Stimulated activated naive CD4-positive, alpha-beta T cell (primary cell): Measurements from ENCODE around the gene MAGI1.

ENCODE experiments used
- DNase-seq, 6 experiments: peaks; one replicate each; lab custom pipeline; 2025; lab: John Stamatoyannopoulos, UW

The MAGI1 gene

GRCh38 chr3:65350801-65351476 lies 687.8 kb downstream of the MAGI1 start:
- no peak for DNase-seq

GRCh38 chr3:65348398-65348995 lies 690.2 kb downstream of the MAGI1 start:
- DNase-seq, result no peak

DNA sequence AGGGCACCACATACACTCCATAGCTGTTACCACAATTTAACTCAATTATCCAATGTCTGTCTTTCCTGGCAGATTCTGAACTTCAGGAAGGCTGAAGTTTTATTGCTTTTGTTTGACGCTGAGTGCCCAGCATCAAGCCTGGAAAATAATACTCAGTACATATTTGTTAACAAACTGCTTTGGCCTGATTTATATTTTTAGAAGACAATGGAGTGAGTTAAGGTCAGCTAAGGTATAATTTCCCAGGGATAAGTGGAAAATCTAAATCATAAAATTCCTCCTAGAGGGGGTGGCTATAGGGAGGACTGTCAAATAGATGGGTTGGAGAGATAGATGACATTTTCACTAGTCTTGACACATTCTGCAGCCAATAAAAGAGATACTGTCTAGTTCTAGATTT lies 691.6 kb downstream of the MAGI1 start:
- DNase-seq, result no peak

GRCh38 chr3:65344846-65345245 lies 693.9 kb downstream of the MAGI1 start:
- no peak for DNase-seq

- DNase-seq, result no peak
Measured at GRCh38 chr3:65344444-65344843, 694.3 kb downstream of the MAGI1 start.

- DNase-seq, result no peak
Measured at GRCh38 chr3:65343736-65344135, 695.0 kb downstream of the MAGI1 start.

- no peak for DNase-seq
Measured at GRCh38 chr3:65343026-65343425, 695.7 kb downstream of the MAGI1 start.

DNA sequence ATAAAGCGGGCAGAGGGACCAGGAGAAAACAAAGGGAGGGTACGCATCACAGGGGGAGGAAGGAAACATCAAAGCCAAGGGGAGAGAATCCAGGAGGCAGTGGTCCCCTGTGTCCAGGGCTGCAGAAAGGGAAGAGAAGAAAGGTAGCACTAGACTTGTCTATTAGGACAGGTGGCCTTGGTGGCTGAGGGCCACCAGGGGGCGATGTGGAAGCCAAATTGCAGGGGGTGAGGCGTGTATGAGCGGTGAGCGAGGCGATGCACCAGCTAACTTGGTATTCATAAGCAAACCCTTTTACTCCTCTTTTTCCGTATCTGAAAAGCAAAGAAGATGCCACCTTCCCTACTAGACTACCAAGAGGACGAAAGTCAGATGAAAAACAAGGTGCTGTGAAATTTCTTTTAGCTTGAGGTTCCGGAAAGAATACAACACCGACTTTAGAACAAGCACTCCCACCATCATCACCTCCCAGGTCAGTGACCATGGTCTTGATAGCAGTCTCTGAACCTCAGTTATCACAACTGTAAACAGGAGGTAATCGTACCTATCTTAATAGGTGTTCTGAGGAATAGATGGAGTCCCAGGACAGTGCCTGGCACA lies 696.5 kb downstream of the MAGI1 start:
- no peak for DNase-seq

DNA sequence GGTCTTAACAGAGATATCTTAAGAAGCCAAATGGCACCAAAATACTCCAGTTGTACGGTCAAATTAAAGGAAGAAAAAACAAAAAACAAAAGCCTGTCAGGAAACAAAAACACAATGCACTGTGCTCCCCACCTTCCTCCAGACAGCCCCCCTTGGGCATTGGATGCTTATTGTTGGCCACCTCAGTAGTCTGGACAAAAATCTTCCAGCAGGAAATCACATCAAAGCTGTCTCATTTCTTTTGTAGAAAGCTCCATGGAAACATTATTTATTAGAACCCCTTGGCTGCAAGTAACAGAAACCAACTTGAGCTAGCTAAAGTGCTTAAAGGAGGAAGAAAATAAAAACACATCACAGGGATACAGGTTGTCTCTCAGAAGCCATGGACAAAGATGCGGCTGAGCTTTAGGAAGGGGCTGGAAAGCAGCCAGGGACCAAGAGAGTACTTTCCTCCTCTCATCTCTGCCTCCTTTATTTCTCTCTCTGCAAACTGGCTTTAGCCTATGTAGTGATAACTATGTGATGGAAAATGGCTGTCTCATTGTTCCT lies 699.5 kb downstream of the MAGI1 start:
- DNase-seq, result no peak

DNA sequence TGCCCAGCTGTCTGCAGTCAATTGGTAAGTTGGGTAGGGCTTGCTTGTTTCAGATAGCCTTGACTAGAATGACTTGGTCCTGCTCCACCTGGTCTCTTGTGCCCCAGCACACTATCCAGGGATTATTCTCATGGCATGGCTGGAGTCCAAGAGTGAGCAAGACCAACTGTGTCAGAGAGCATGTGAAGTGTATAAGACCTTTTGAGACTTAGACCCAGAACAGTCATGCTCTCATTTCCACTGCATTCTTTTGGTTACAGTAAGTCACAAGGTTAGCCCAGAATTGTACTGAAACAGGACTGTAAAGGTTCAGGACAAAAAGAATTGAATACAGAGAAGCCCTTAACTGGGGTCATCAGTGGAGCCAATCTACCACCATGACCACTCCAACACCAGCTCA lies 700.1 kb downstream of the MAGI1 start:
- DNase-seq, result no peak

DNA sequence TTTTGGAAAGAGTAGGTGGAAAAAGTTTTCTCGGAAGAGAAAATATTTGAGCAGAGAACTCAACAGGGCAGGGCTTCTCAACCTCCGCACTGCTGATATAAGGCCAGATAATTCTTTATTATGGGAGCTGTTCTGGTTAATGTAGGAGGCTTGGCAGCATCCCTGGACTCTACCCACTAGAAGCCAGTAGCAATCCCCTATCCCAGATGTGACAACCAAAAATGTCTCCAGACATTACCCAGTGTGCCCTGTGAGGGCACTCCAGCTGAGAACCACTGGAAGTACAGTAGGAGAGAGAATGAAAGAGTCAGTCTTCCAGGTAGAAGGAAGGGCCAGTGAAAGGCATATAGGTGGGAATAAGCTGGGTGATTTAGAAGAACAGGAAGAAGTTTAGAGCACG lies 703.1 kb downstream of the MAGI1 start:
- DNase-seq, result no peak

DNA sequence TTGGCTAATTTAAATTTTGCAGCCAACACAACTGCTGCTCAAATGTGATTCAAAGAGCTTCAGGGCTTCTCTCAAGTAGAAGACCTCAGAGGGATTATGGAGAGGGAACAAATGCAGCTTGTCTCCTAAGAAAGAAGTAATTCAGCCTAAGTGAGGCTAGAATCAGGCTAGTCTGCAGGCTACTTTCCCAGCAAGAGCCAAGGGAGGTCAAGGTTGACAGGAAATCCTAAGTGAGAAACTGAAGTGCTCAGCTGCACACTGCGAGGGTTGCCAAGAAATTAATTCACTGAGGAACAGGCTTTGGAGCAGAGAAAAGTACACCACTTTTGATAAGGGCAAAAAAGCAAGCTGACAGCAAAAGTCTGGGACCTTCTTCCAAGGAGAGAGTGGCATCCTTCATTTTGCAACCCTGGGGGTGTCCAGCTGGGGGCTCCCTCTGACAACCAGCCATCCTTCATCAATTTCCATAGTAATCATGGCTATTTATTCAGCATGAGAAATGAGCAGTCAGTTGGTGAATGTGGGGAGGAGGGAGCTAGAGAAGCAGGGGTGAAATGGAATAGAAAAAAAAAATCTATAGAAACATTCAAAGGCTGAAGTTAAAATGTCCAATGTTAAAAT lies 704.6 kb downstream of the MAGI1 start:
- DNase-seq, result no peak

DNA sequence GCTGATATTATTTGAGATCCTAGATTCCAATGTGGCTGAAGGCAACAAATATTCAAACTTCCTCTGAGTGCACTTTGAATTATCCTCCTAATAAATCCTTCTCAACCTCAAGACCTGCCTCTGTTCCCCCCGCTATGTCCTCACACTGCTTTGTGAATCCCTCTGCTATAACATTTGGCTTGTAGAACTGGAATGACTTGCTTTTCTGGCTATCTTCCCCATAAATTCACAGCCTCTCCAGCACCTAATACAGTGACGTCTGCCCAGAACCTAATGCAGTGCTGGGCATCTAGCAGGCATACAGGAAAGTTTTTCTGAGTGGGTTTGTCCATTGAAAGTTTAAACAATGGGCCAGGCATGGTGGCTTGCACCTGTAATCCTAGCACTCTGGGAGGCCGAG lies 707.0 kb downstream of the MAGI1 start:
- DNase-seq, result no peak

DNA sequence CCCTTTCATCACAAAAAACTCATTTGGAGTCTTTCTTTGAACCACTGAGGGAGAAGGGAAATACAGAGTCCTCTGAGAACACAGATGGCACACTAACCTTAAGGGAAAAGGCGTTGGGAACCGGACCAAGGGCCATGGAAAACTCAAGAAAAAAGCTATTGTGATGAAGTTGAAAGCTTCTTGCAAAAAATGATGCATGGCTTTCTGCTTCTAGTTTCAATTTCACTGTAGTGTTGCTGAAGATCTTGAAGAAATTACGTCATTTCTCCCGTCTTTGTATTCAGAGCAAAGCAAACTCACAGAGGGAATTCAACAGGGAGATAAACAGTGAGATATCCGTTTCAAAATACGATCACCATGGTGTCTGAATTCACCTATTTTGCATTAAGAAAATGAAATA lies 708.6 kb downstream of the MAGI1 start:
- DNase-seq, result no peak

GRCh38 chr3:65328148-65328547 lies 710.6 kb downstream of the MAGI1 start:
- DNase-seq, result no peak

- no peak for DNase-seq
Measured at GRCh38 chr3:65326574-65326973, 712.1 kb downstream of the MAGI1 start.

GRCh38 chr3:65322910-65323309 lies 715.8 kb downstream of the MAGI1 start:
- no peak for DNase-seq

GRCh38 chr3:65318231-65318630 lies 720.5 kb downstream of the MAGI1 start:
- no peak for DNase-seq

DNA sequence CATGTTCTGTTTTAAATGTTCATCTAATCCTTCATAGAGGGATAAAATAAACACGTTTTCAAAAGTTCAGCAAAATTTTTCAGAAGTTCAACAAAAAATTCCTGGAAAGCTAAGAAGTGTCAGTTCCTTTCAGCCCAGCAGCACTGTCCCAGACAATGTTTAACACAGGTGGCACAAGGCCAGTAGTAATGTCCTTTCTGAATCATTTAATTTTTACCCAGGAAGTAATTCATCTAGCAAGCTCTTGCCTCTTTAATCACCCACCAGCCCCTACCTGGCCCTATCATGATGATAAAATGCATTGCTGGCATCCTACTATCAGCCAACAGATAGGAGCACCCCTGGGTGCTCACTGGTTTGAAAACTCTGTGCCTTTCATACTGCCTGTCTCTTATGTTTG lies 723.8 kb downstream of the MAGI1 start:
- no peak for DNase-seq

GRCh38 chr3:65314269-65314668 lies 724.4 kb downstream of the MAGI1 start:
- DNase-seq, result no peak

DNA sequence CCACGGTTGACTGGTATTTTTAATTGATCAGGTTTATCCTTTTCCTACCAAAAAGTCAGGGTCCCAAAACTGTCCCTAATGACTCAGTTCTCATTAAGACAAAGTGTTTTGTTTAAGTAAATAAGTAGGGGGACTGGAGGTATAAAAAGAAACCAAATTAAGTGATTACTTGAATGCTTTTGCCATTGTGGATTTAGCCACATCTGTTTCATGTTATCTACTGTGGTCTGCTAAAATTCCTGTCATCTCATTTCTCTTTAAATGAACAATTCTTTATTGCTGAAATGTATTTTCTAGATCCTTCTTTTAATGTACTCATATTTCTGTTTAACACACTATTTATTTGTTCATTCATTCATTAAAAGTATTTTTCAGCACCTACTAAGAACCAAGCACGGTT lies 725.1 kb downstream of the MAGI1 start:
- no peak for DNase-seq

- DNase-seq, result no peak
Measured at GRCh38 chr3:65305836-65306235, 732.9 kb downstream of the MAGI1 start.
